Erythroblast (primary cell): ENCODE results near the gene DOK7.

Experiments
- GATA1 ChIP-seq: IDR thresholded peaks from 2 replicates; pipeline ENCODE4 v1.6.1; 2011; ENCODE audit warnings: low read depth, mild to moderate bottlenecking, control low read depth, low read length, moderate library complexity
- POLR2A ChIP-seq: IDR thresholded peaks from 2 replicates; pipeline ENCODE4 v1.6.1; 2011; ENCODE audit warnings: mild to moderate bottlenecking, low read length

DNA sequence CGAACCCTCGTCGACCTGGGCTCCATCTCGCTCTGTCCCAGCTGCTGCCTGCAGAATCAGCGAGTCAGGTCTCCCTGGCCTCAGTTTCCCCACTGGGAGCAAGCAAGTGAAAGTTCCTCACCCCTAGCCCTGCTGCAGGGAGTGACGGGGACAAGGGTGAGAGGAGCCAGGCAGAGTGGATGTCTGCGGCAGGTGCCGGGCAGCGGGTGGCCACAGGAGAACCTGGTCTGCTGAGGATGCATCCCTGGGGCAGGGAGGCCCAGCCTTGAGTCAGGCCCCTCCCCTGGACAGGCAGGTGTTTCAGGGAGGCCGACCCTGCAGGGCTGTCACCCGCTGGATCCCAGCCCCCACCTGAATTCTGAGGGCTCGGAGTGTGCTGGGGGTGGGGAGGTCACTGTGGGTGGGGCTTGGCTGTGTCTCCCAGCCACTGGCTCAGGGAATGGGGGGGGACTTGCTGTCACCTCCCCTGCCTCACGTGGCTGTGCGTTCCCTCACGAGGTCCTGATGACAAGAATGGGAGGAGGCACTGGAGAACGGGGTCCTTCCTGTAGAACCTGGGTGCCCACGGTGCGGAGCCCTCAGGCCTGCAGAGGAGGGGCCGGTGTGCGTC, 35.9 kb downstream of the DOK7 start:
- TF ChIP-seq GATA1 (no peak), POLR2A (no peak)
